Peyer's patch (tissue), 4 donors: ENCODE data around the gene TMEM108. TPM values are rescaled to one million over a fixed set of nuclear protein-coding genes. Genes with fewer than 3 reads are reported as not detected.

Source experiments
- DNase-seq, 3 donors: peaks; one replicate each; pipeline ENCODE4 v3.0.0-alpha.2; 2017 to 2019
- H3K27ac ChIP-seq, 4 donors: fragments of 200-600 bp; sonication (generic); one replicate each; pipeline ENCODE4 v1.5.1; 2016 to 2019
- H3K27me3 ChIP-seq, 2 donors: fragments of 200-600 bp; sonication (generic); one replicate each; pipeline ENCODE4 v1.5.1; 2019
- H3K36me3 ChIP-seq, 3 donors: fragments of 200-600 bp; sonication (generic); one replicate each; pipeline ENCODE4 v1.5.1; 2016 to 2019
- H3K4me1 ChIP-seq, 4 donors: fragments of 200-600 bp; sonication (generic); one replicate each; pipeline ENCODE4 v1.5.1; 2016 to 2019
- H3K4me3 ChIP-seq, 4 donors: fragments of 200-600 bp; sonication (generic); 1 replicate in 3 of 4; 2 replicates in 1 of 4; pipeline ENCODE4 v1.5.1; 2016 to 2019; ENCODE audit warnings: mild to moderate bottlenecking in 1 of 4
- H3K9me3 ChIP-seq, 4 donors: fragments of 200-600 bp; sonication (generic); one replicate each; pipeline ENCODE4 v1.5.1; 2016 to 2019; ENCODE audit warnings: mild to moderate bottlenecking in 1 of 4
- POLR2A ChIP-seq, 2 donors: fragments of 450-650 bp; IDR thresholded peaks; one replicate each; pipeline ENCODE4 v1.5.1; 2017; ENCODE audit warnings: antibody characterized with exemption in 2 of 2, mild to moderate bottlenecking in 2 of 2, moderate library complexity in 2 of 2
- total RNA-seq, 4 donors: library from RNA; depleted of rRNA; stranded (reverse); fragments of >200 nt; gene quantifications; one replicate each; pipeline ENCODE4 v1.1.0, GENCODE V29; 2016
- TF ChIP-seq, protein P1 (sequence below), 6 experiments: fragments of 450-650 bp in 4 of 6; fragments of 200-600 bp in 2 of 6; sonication (generic) in 1 of 6; IDR thresholded peaks; one replicate each; pipeline ENCODE4 v1.5.1; 2017 to 2019; ENCODE audit warnings: antibody characterized with exemption in 6 of 6, mild to moderate bottlenecking in 3 of 6, moderate library complexity in 1 of 6

Gene TMEM108
- total RNA-seq, 4 donors from 2014 or later: 1.4 to 1.7 TPM; not detected in 2

DNA sequence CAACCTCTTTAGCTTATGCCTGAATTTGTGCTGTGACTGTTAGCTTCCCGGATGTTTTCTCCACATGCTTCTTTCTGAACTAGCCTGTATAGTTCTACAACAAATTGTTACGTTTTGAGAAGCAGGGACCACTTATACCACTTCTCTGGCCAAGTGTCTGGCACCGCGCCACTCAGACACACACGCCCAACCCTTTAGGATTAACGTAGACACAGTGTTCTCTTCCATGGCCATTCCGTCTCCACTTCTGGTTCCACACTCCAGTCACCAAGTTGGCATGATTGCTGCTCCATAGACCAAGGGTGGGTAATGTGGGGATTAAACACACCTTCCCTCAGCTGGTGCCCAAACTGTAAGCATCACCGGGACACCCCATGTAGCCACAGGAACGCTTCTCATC, 755 bp upstream of the TMEM108 start:
- no peak for DNase-seq
- no peaks in the 10 kb centered on the region for H3K36me3 ChIP-seq
- peaks cover 0 to 5% of the 10 kb centered on the region in 2 donors for H3K27me3 ChIP-seq
- peak overlapping the region in 2 of 4 donors; percentile 45 to 60 for H3K4me3 ChIP-seq
- TF ChIP-seq, protein P1, sequence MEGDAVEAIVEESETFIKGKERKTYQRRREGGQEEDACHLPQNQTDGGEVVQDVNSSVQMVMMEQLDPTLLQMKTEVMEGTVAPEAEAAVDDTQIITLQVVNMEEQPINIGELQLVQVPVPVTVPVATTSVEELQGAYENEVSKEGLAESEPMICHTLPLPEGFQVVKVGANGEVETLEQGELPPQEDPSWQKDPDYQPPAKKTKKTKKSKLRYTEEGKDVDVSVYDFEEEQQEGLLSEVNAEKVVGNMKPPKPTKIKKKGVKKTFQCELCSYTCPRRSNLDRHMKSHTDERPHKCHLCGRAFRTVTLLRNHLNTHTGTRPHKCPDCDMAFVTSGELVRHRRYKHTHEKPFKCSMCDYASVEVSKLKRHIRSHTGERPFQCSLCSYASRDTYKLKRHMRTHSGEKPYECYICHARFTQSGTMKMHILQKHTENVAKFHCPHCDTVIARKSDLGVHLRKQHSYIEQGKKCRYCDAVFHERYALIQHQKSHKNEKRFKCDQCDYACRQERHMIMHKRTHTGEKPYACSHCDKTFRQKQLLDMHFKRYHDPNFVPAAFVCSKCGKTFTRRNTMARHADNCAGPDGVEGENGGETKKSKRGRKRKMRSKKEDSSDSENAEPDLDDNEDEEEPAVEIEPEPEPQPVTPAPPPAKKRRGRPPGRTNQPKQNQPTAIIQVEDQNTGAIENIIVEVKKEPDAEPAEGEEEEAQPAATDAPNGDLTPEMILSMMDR (IDR thresholded peaks at IDR 0.05): no peak
- TF ChIP-seq POLR2A (IDR thresholded peaks at IDR 0.05): no peak
- H3K9me3 ChIP-seq: no peaks in the 10 kb centered on the region
- H3K27ac ChIP-seq: no peak overlapping the region
- H3K4me1 ChIP-seq: peaks cover 0 to 13% (median 0%) of the 10 kb centered on the region in 4 donors

DNA sequence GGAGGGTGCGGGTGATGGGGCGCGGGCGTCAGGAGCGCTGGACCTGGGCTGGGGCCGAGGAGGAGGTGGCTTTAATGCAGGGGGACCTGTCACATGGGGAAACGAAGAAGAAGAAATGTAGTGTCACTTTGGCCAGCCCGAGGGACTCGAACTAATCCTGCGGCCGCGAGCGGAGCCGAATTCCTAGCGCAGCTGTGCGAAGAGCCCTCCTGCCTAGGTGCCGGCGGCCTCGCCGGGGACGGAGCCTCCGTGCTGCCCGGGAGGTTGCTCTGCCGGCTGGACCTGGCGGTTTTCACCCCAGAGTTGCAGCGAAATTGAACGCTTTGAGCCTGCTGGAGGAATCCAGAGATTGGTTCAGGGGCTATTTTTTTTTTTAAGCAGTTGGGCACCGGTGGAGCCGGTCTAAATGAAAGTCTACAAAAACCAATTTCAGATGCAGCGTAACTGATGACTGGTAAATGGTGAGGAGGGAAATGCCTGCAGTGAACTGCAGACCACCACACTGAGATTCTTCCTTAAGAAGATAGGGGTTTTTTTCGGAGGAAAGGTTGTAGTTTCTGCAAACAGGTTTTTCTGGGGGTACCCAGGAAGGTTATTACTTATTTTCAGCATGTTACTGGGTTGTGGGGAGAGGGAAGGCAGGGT, 662 bp downstream of the TMEM108 start:
- Histone ChIP-seq H3K4me3 (peak overlapping the region; percentile 26 to 60 (median 42)), H3K4me1 (peaks cover 0 to 13% (median 0%) of the 10 kb centered on the region in 4 donors), H3K9me3 (no peaks in the 10 kb centered on the region), H3K27ac (no peak overlapping the region), H3K36me3 (no peaks in the 10 kb centered on the region), H3K27me3 (peaks cover 0 to 5% of the 10 kb centered on the region in 2 donors)
- DNase-seq: peak in 2 of 3 donors; percentile 45 to 46
- TF ChIP-seq POLR2A (IDR thresholded peaks at IDR 0.05): no peak
- TF ChIP-seq, protein P1 (IDR thresholded peaks at IDR 0.05): no peak

DNA sequence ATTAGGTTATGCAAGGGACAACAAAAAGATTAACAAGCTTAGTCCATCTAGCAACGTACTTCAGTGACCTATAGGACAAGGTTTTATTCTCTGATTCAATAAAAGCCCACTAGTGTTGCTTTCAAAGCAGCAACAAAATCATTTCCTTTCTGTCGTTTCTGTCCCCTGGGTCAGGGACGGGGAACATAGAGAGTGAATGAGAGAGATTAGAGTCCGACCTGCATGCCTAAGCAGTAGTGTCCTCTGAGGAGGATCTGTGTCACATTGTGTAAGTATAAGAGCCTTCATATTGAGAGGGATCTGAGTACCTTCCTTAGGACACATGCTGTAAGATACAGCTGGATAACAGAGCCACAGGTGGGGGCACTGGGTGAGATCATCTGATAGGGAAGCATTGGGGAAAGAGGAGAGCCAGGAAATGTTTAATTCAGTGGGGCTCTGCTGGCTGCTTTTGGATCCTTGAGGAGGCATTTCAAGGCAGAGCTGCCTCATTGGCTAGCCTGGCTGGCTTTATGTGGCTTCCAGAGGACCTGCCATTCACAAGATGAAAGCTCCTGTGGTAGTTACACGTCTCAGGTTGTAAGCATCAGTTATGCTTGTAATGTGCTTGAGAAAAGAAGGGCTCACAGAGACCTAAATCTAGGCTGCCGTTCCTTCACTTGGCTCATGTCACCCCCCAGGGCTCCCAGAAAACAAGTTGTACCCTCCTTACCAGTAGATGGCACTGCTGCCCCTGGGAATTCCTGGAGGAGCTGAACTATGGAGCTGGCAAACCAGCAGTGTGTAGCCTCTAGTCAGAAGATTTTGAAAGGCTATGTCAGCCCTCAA, 2.7 kb downstream of the TMEM108 start:
- peak; percentile 38 to 59 (median 46) for DNase-seq
- Histone ChIP-seq H3K36me3 (no peaks in the 10 kb centered on the region), H3K27ac (no peak overlapping the region), H3K9me3 (no peaks in the 10 kb centered on the region), H3K4me3 (no peak overlapping the region), H3K27me3 (peaks cover 0 to 5% of the 10 kb centered on the region in 2 donors), H3K4me1 (peaks cover 0 to 13% (median 0%) of the 10 kb centered on the region in 4 donors)
- TF ChIP-seq POLR2A (IDR thresholded peaks at IDR 0.05): no peak
- TF ChIP-seq, protein P1 (IDR thresholded peaks at IDR 0.05): peak in 4 of 6 experiments; percentile 43 to 53 (median 47)

DNA sequence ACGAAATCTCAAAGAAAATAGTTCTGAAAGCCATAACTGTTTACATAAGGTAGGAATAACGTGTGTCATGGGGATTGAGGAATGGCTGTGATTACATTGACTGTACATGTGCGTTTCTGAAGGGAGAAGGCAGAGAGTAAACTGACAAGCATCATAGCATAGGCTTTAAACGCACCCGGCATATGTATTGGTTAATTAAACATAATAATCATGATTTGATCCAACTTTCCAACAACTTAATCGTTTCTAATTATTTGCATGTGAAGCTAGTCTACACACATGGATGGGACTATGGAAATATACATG, 3.3 kb downstream of the TMEM108 start:
- H3K27me3 ChIP-seq: peaks cover 0 to 5% of the 10 kb centered on the region in 2 donors
- TF ChIP-seq POLR2A (IDR thresholded peaks at IDR 0.05): no peak
- TF ChIP-seq, protein P1 (IDR thresholded peaks at IDR 0.05): no peak
- no peak for DNase-seq
- H3K36me3 ChIP-seq: no peaks in the 10 kb centered on the region
- H3K4me3 ChIP-seq: no peak overlapping the region
- no peaks in the 10 kb centered on the region for H3K9me3 ChIP-seq
- H3K4me1 ChIP-seq: peaks cover 0 to 13% (median 0%) of the 10 kb centered on the region in 4 donors
- H3K27ac ChIP-seq: no peak overlapping the region

DNA sequence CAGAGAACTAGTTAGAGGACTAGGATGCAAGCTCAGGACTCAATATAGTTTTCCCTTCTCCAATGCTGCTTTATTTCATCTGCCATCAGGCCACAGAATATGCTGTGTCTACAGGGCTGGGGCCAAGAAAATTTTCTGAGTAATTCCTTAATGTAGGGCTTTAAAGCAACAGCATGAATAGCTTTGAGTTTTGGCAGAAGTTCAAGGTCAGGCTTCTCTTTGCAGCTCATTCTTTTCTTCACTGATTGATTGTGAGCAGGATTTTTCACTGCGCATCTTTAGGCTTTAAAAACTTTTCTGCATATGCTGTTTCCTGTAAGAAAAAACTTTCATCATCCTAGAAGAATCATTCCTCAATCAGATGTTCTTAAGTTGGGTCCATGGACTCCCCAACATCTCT, 4.6 kb downstream of the TMEM108 start:
- Histone ChIP-seq H3K4me1 (peaks cover 0 to 13% (median 0%) of the 10 kb centered on the region in 4 donors), H3K27ac (no peak overlapping the region), H3K9me3 (no peaks in the 10 kb centered on the region), H3K27me3 (peaks cover 0 to 5% of the 10 kb centered on the region in 2 donors), H3K36me3 (no peaks in the 10 kb centered on the region), H3K4me3 (no peak overlapping the region)
- no peak for DNase-seq
- TF ChIP-seq, protein P1 (IDR thresholded peaks at IDR 0.05): no peak
